ENCODE results near the gene DNAJC17.

DNAJC17 gene

DNA sequence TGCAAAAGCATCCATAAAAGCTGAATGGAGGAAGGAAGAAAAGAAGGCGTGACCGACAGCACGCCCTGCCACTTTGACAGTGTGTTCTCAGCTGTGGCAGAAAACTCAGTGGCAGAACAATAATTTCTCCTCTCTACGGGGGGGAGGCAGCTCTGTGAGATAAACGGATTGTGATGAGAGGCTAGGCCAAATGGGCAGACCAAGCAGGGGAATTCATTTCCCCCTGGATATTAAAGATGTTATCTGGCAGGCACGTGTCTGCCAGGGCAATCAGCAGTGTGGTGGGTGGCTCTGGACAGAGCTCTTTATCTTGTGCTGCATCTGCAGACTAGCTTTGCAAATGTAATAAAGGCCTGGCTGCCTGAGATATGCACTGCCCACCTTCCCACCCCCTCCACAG is 50.3 kb downstream of the DNAJC17 start:
- no CpG with 5 or more reads among the region's 6 CpGs for WGBS (ENCODE audit: extremely low coverage, insufficient coverage, low lambda C conversion rate)
- peaks cover 4% of the 10 kb centered on the region for H3K79me2 ChIP-seq (ENCODE audit: control insufficient read depth, insufficient read depth, low read length)
- peak; percentile 69 for DNase-seq

DNA sequence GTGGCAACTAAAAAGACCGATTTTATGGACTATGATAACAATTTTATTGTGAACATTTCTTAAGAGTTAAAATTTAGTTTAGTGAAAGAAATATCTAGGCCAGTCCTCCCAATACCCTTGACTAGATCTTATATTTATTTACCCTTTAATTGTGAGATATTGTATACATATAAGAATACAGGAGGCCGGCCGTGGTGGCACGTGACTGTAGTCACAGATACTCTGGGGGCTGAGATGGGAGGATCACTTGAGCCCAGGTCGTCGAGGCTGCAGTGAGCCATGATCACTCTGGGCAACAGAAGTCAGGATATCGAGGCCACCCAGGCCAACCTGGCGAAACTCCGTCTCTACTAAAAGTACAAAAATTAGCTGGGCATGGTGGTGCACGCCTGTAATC is 51.5 kb downstream of the DNAJC17 start:
- H3K9ac ChIP-seq (ENCODE audit: low read length), result peak overlapping the region; percentile 98
- no peaks in the 10 kb centered on the region for H3K36me3 ChIP-seq (ENCODE audit: control insufficient read depth, insufficient read depth, low read length)
- H4K8ac ChIP-seq (ENCODE audit: low read depth, low read length), result no peak overlapping the region
- H3K4me1 ChIP-seq (ENCODE audit: control insufficient read depth, low read depth, low read length), result no peaks in the 10 kb centered on the region
- no peak overlapping the region for H2AK5ac ChIP-seq (ENCODE audit: low read length)
- peak overlapping the region; percentile 99 for H3K56ac ChIP-seq (ENCODE audit: low read length)
- no peak overlapping the region for H3K27ac ChIP-seq (ENCODE audit: low read depth, low read length)
- peaks cover 9% of the 10 kb centered on the region for H3K79me1 ChIP-seq (ENCODE audit: low read length)
- no peak overlapping the region for H2BK15ac ChIP-seq (replicated peaks; ENCODE audit: low read depth)
- no peak overlapping the region for H3K18ac ChIP-seq (ENCODE audit: low read length)
- no peak overlapping the region for H2BK5ac ChIP-seq (ENCODE audit: low read length)
- H3K23ac ChIP-seq (ENCODE audit: low read length), result no peak overlapping the region
- no CpG with 5 or more reads among the region's 10 CpGs for WGBS (ENCODE audit: extremely low coverage, insufficient coverage, low lambda C conversion rate)
- H3K4me3 ChIP-seq (ENCODE audit: low read length), result no peak overlapping the region
- DNase-seq, result no peak
- H4K5ac ChIP-seq (ENCODE audit: low read length), result no peak overlapping the region
- no peak overlapping the region for H2BK120ac ChIP-seq (ENCODE audit: low read depth, low read length)
- H3K4ac ChIP-seq (ENCODE audit: low read depth, low read length), result no peak overlapping the region
- H3K4me2 ChIP-seq (ENCODE audit: low read length), result no peak overlapping the region
- H3K27me3 ChIP-seq (ENCODE audit: insufficient read depth, low read length, poor library complexity), result no peaks in the 10 kb centered on the region
- peaks cover 4% of the 10 kb centered on the region for H3K79me2 ChIP-seq (ENCODE audit: control insufficient read depth, insufficient read depth, low read length)

More for the DNA sequence above, 50.3 kb downstream of the DNAJC17 start:
- no peak overlapping the region for H4K8ac ChIP-seq (ENCODE audit: low read depth, low read length)
- H3K9ac ChIP-seq (ENCODE audit: low read length), result no peak overlapping the region
- H3K23ac ChIP-seq (ENCODE audit: low read length), result no peak overlapping the region
- peaks cover 5% of the 10 kb centered on the region for H3K79me1 ChIP-seq (ENCODE audit: low read length)
- no peak overlapping the region for H2AK5ac ChIP-seq (ENCODE audit: low read length)
- H3K36me3 ChIP-seq (ENCODE audit: control insufficient read depth, insufficient read depth, low read length), result no peaks in the 10 kb centered on the region
- no peak overlapping the region for H3K4me3 ChIP-seq (ENCODE audit: low read length)
- no peak overlapping the region for H3K4me2 ChIP-seq (ENCODE audit: low read length)
- no peak overlapping the region for H3K4ac ChIP-seq (ENCODE audit: low read depth, low read length)
- no peak overlapping the region for H4K5ac ChIP-seq (ENCODE audit: low read length)
- no peaks in the 10 kb centered on the region for H3K27me3 ChIP-seq (ENCODE audit: insufficient read depth, low read length, poor library complexity)
- H3K4me1 ChIP-seq (ENCODE audit: control insufficient read depth, low read depth, low read length), result no peaks in the 10 kb centered on the region
- no peak overlapping the region for H3K56ac ChIP-seq (ENCODE audit: low read length)
- H2BK5ac ChIP-seq (ENCODE audit: low read length), result no peak overlapping the region
- no peak overlapping the region for H2BK15ac ChIP-seq (replicated peaks; ENCODE audit: low read depth)
- H2BK120ac ChIP-seq (ENCODE audit: low read depth, low read length), result no peak overlapping the region
- no peak overlapping the region for H3K18ac ChIP-seq (ENCODE audit: low read length)
- no peak overlapping the region for H3K27ac ChIP-seq (ENCODE audit: low read depth, low read length)

DNA sequence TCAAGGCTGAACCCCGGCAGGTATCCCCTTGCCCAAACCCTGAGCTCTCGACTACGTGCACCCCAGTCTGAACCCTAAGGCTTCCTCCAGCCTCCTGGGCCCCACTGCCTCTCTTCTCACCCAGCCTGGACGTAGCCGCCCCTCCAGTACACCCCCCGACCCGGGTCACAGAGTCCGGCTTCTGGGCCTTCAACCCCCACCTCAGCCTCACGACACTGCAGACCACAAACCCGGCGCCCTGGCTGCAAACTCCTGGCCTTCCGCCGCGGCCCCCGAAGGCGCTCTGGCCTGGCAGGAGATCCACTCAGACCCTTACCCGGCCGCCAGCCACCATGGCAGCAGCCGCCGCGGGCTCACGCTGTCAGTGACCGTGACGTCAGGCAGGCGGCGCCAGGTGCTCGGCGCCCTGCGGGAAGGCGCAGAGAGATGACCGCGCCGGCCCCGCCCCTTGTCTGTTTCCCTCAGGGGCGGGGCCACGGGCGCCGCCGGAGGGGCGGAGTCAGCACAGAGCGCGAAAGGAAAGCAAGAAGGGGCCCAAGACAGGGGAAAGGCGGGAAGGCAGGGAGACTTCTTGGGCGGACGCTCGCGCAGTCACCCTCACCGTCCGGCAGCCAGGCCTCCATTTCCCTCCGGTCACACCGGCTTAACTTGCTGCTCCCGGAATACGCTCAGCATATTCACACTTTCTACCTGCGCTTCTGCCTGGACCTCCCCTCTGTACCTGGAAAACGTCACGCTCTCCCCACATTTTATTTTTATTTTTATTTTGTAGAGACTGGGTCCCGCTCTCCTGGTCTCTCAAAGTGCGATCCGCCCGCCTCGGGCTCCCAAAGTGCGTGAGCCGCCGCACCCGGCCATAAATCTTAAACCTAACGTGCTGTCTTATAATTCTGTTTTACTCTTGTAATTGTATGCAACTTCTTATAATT is 52.1 kb downstream of the DNAJC17 start, which contains the start of gene RMDN3:
Gene RMDN3, minus strand, starts transcription at position 372 of the 929 bp plus-strand sequence. CDS start 471 bp downstream, outside the sequence.
- no peaks in the 10 kb centered on the region for H3K4me1 ChIP-seq (ENCODE audit: control insufficient read depth, low read depth, low read length)
- H3K79me1 ChIP-seq (ENCODE audit: low read length), result peaks cover 9% of the 10 kb centered on the region
- H4K5ac ChIP-seq (ENCODE audit: low read length), result peak within 1 kb of the TSS; percentile 87
- H2AK5ac ChIP-seq (ENCODE audit: low read length), result no peak within 1 kb of the TSS
- peak; percentile 97 for DNase-seq
- H3K23ac ChIP-seq (ENCODE audit: low read length), result peak within 1 kb of the TSS; percentile 92
- H3K18ac ChIP-seq (ENCODE audit: low read length), result peak within 1 kb of the TSS; percentile 62
- peak within 1 kb of the TSS; percentile 98 for H3K9ac ChIP-seq (ENCODE audit: low read length)
- no peak within 1 kb of the TSS for H4K8ac ChIP-seq (ENCODE audit: low read depth, low read length)
- H3K79me2 ChIP-seq (ENCODE audit: control insufficient read depth, insufficient read depth, low read length), result peaks cover 4% of the 10 kb centered on the region
- H3K27me3 ChIP-seq (ENCODE audit: insufficient read depth, low read length, poor library complexity), result no peaks in the 10 kb centered on the region
- H3K56ac ChIP-seq (ENCODE audit: low read length), result peak within 1 kb of the TSS; percentile 99
- no CpG with 5 or more reads among the region's 66 CpGs for WGBS (ENCODE audit: extremely low coverage, insufficient coverage, low lambda C conversion rate)
- H3K27ac ChIP-seq (ENCODE audit: low read depth, low read length), result peak within 1 kb of the TSS; percentile 81
- no peak within 1 kb of the TSS for H3K4ac ChIP-seq (ENCODE audit: low read depth, low read length)
- H3K4me3 ChIP-seq (ENCODE audit: low read length), result peak within 1 kb of the TSS; percentile 95
- H3K4me2 ChIP-seq (ENCODE audit: low read length), result peak within 1 kb of the TSS; percentile 84
- H2BK120ac ChIP-seq (ENCODE audit: low read depth, low read length), result no peak within 1 kb of the TSS
- no peaks in the 10 kb centered on the region for H3K36me3 ChIP-seq (ENCODE audit: control insufficient read depth, insufficient read depth, low read length)
- H2BK5ac ChIP-seq (ENCODE audit: low read length), result peak within 1 kb of the TSS; percentile 95
- H2BK15ac ChIP-seq (replicated peaks; ENCODE audit: low read depth), result no peak within 1 kb of the TSS

DNA sequence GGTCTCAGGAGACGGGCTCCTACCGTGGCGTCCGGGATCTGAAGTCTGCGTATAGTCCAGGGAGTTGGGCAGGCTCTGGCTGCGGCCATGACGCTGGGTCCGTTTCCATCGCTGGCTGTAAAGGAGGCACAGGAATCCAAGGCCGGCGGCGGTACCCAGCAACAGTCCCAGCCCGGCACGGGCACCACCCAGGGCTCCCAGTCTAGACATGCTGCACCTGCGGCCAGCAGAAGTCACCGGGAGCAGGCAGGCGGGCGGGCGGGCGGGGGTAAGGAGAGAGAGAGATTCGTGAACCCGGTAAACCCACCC is 52.7 kb downstream of the DNAJC17 start:
- Histone ChIP-seq H3K27ac (ENCODE audit: low read depth, low read length) (no peak overlapping the region), H3K9ac (ENCODE audit: low read length) (peak overlapping the region; percentile 69), H4K5ac (ENCODE audit: low read length) (no peak overlapping the region), H3K23ac (ENCODE audit: low read length) (no peak overlapping the region), H2AK5ac (ENCODE audit: low read length) (no peak overlapping the region), H3K79me2 (ENCODE audit: control insufficient read depth, insufficient read depth, low read length) (peaks cover 4% of the 10 kb centered on the region), H3K79me1 (ENCODE audit: low read length) (peaks cover 9% of the 10 kb centered on the region), H4K8ac (ENCODE audit: low read depth, low read length) (no peak overlapping the region), H3K4ac (ENCODE audit: low read depth, low read length) (no peak overlapping the region), H3K4me1 (ENCODE audit: control insufficient read depth, low read depth, low read length) (no peaks in the 10 kb centered on the region), H3K36me3 (ENCODE audit: control insufficient read depth, insufficient read depth, low read length) (no peaks in the 10 kb centered on the region), H2BK15ac (replicated peaks; ENCODE audit: low read depth) (no peak overlapping the region), H2BK120ac (ENCODE audit: low read depth, low read length) (no peak overlapping the region), H3K4me2 (ENCODE audit: low read length) (peak overlapping the region; percentile 79), H3K4me3 (ENCODE audit: low read length) (peak overlapping the region; percentile 95), H3K27me3 (ENCODE audit: insufficient read depth, low read length, poor library complexity) (no peaks in the 10 kb centered on the region), H3K18ac (ENCODE audit: low read length) (no peak overlapping the region), H3K56ac (ENCODE audit: low read length) (peak overlapping the region; percentile 89), H2BK5ac (ENCODE audit: low read length) (no peak overlapping the region)
- WGBS (ENCODE audit: extremely low coverage, insufficient coverage, low lambda C conversion rate), result no CpG with 5 or more reads among the region's 22 CpGs
- no peak for DNase-seq

DNA sequence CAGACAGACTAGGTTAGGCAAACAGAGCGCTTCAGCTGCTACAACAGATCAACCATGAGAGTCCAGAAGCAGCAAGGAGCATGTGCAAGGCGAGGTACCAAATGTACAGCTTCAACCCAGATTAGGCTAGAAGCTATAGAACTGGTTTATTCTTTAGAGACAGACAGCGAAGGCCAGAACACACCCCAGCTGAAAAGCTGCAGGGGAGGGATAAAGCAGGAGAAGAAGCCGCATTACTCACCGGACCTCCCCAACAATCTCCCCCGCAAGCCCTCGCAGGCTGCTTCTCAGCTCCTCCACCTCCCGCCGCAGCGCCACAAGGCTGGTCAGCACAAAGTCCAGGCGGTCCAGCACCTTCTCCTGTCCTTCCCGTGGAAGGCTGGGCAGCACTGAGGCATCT is 55.5 kb downstream of the DNAJC17 start:
- H3K36me3 ChIP-seq (ENCODE audit: control insufficient read depth, insufficient read depth, low read length), result no peaks in the 10 kb centered on the region
- WGBS (ENCODE audit: extremely low coverage, insufficient coverage, low lambda C conversion rate), result no CpG with 5 or more reads among the region's 12 CpGs

More for the DNA sequence above, 55.5 kb downstream of the DNAJC17 start:
- H4K8ac ChIP-seq (ENCODE audit: low read depth, low read length), result no peak overlapping the region
- DNase-seq, result no peak
- H2AK5ac ChIP-seq (ENCODE audit: low read length), result no peak overlapping the region
- peaks cover 9% of the 10 kb centered on the region for H3K79me1 ChIP-seq (ENCODE audit: low read length)
- no peak overlapping the region for H3K4me3 ChIP-seq (ENCODE audit: low read length)
- H3K4me1 ChIP-seq (ENCODE audit: control insufficient read depth, low read depth, low read length), result no peaks in the 10 kb centered on the region
- no peak overlapping the region for H3K23ac ChIP-seq (ENCODE audit: low read length)
- H3K56ac ChIP-seq (ENCODE audit: low read length), result no peak overlapping the region
- H4K5ac ChIP-seq (ENCODE audit: low read length), result no peak overlapping the region
- no peaks in the 10 kb centered on the region for H3K27me3 ChIP-seq (ENCODE audit: insufficient read depth, low read length, poor library complexity)
- no peak overlapping the region for H3K27ac ChIP-seq (ENCODE audit: low read depth, low read length)
- no peak overlapping the region for H3K4me2 ChIP-seq (ENCODE audit: low read length)
- no peak overlapping the region for H2BK15ac ChIP-seq (replicated peaks; ENCODE audit: low read depth)
- H2BK5ac ChIP-seq (ENCODE audit: low read length), result no peak overlapping the region
- no peak overlapping the region for H3K9ac ChIP-seq (ENCODE audit: low read length)
- peaks cover 4% of the 10 kb centered on the region for H3K79me2 ChIP-seq (ENCODE audit: control insufficient read depth, insufficient read depth, low read length)
- no peak overlapping the region for H3K4ac ChIP-seq (ENCODE audit: low read depth, low read length)
- H3K18ac ChIP-seq (ENCODE audit: low read length), result no peak overlapping the region
- no peak overlapping the region for H2BK120ac ChIP-seq (ENCODE audit: low read depth, low read length)

Data from mesendoderm (in vitro differentiated cells).